ENCODE measurements around the gene CEMP1.
"Not testable (repeated sequence)": the region's sequence is repeated elsewhere in the genome, so short reads cannot be mapped to it uniquely, and the experiment has no call there.

The CEMP1 gene

DNA sequence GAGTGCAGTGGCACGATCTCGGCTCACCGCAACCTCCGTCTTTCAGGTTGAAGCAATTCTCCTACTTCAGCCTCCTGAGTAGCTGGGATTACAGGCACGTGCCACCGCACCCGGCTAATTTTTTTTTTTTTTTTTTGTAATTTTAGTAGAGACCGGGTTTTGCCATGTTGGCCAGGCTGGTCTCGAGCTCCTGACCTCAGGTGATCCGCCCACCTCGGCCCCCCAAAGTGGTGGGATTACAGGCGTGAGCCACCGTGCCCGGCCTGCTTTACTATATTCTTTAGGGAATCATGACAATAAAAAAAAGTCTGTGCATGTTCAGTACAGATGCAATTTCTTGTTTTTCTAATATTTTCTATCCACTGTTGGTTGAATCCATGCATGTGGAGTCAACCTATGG lies 12.6 kb upstream of the CEMP1 start:
- H3K4me1 Mint-ChIP-seq = peaks cover 34% of the 10 kb centered on the region
- H3K36me3 Mint-ChIP-seq (ENCODE audit: low read depth); ATAC-seq; H3K27ac Mint-ChIP-seq; H3K9me3 Mint-ChIP-seq; H3K4me3 Mint-ChIP-seq; DNase-seq; H3K27me3 Mint-ChIP-seq: not testable (repeated sequence)

DNA sequence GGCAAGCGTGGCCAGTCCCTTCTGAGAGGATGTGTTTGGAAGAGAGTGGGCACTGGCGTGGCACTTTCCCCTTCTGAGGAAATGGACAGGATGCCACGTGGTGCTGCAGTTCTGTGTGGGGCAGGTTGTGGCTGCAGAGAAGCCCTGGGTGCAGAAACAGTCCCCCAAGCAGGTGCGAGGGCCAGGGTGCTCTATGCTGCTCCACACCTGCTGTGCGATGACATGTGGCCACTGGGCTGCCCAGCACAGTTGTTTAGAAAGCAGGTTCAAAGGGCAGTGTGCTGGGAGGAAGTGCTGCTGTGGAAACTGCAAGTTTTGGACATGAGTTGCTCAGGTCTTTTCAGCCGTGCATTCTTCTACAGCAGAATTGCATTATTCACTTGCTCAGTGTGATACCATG lies 10.2 kb upstream of the CEMP1 start:
- DNase-seq; ATAC-seq; H3K27me3 Mint-ChIP-seq; H3K9me3 Mint-ChIP-seq; H3K36me3 Mint-ChIP-seq (ENCODE audit: low read depth): not testable (repeated sequence)
- Mint-ChIP-seq H3K4me1 (peaks cover 42% of the 10 kb centered on the region), H3K4me3 (peak overlapping the region; percentile 32), H3K27ac (peak overlapping the region; percentile 31)

DNA sequence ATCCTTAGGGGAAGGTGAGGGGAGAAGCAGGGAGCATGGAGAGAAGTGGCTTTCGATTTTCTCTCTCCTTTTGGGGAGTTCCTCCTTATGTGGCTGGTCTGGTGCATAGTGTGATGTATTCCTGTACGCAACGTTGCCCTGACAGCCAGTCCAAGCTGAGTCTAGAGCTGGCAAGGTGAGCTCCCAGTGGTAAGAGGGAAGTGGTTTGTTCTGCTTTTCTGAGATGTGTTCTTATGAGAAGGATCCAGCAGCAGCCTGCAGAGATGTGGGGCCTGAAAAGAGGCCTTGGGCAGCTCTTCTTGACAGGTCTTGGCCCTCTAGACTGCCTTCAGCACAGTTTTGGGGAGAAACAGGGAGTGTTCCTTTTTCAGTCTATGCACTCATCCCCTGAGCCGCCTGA lies 9.7 kb upstream of the CEMP1 start:
- H3K9me3 Mint-ChIP-seq; ATAC-seq; DNase-seq; H3K27me3 Mint-ChIP-seq; H3K36me3 Mint-ChIP-seq (ENCODE audit: low read depth): not testable (repeated sequence)
- peak overlapping the region; percentile 32 for H3K4me3 Mint-ChIP-seq
- H3K4me1 Mint-ChIP-seq = peaks cover 42% of the 10 kb centered on the region
- H3K27ac Mint-ChIP-seq = peak overlapping the region; percentile 31

DNA sequence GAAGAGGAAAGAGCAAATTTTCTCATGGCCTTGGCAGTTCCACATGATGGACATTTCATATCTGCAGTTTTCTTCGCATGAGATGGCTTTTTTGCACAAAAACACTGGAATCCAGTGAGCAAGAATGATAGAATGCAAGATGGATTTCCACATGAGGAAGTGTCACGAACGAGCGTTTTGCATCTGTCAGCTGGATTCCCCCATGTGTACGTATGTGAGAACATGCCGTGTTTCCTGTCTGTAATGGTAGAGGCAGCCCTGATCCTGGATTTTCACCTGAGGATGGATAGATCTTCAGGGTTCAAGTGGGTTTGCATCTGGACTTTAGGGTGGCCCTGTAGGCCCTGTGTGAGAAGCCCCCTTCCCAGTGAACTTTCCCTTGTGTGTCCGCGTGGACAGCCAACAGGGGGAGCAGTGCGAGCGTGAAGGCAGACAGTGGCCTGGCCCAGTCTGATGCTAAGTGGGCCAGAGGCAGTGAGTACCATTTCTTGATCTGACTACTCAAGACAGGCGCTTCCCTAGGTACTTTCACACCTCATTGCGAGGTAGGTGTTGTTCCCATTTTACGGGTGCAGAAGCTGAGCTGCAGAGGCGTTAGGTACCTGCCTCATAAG lies 8.7 kb upstream of the CEMP1 start:
- ATAC-seq = not testable (repeated sequence)
- Mint-ChIP-seq H3K27ac (peak overlapping the region; percentile 65), H3K4me1 (peaks cover 42% of the 10 kb centered on the region)

GRCh38 chr16:2539192-2539844 lies 8.1 kb upstream of the CEMP1 start:
- Mint-ChIP-seq H3K4me1 (peaks cover 42% of the 10 kb centered on the region), H3K4me3 (peak overlapping the region; percentile 87), H3K27ac (peak overlapping the region; percentile 65)
- not testable (repeated sequence) for ATAC-seq; H3K9me3 Mint-ChIP-seq; H3K27me3 Mint-ChIP-seq; H3K36me3 Mint-ChIP-seq (ENCODE audit: low read depth); DNase-seq

More for the DNA sequence above, 8.7 kb upstream of the CEMP1 start:
- H3K27me3 Mint-ChIP-seq; H3K36me3 Mint-ChIP-seq (ENCODE audit: low read depth); H3K9me3 Mint-ChIP-seq; DNase-seq: not testable (repeated sequence)
- peak overlapping the region; percentile 87 for H3K4me3 Mint-ChIP-seq

- ATAC-seq (peak; percentile 93), DNase-seq (peak; percentile 92)
- Mint-ChIP-seq H3K4me3 (peak within 1 kb of the TSS; percentile 87), H3K27ac (peak within 1 kb of the TSS; percentile 93), H3K36me3 (ENCODE audit: low read depth) (peaks cover 5% of the 10 kb centered on the region), H3K4me1 (peaks cover 47% of the 10 kb centered on the region), H3K9me3 (no peaks in the 10 kb centered on the region), H3K27me3 (no peaks in the 10 kb centered on the region)
Measured at GRCh38 chr16:2537451-2538379, 6.5 kb upstream of the CEMP1 start, which contains the start of gene PDPK1. Gene PDPK1 (plus strand): TSS chr16:2538021. CDS start chr16:2538113, 92 bp downstream.

DNA sequence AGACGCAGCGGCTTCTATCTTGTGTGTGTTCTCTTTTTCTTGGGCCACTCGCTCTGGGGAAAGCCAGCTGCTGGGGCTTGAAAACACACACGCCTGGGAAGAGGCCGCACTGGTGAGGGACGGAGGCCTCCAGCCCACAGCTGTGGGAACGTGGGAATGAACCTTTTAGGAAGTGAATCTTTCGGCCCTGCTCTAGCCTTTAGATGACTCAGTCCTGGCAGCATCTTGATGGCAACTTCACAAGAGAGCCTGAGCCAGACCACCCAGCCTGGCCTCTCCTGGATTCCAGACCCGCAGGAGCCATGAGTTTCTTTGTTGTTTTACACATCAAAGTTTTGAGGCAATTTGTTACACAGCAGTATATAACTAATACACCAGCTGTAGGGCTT lies 4.4 kb upstream of the CEMP1 start:
- Mint-ChIP-seq H3K4me1 (peaks cover 45% of the 10 kb centered on the region), H3K4me3 (no peak overlapping the region), H3K36me3 (ENCODE audit: low read depth) (peaks cover 2% of the 10 kb centered on the region), H3K27ac (no peak overlapping the region), H3K9me3 (no peaks in the 10 kb centered on the region), H3K27me3 (no peaks in the 10 kb centered on the region)
- DNase-seq (no peak), ATAC-seq (no peak)

- ATAC-seq; DNase-seq; H3K9me3 Mint-ChIP-seq; H3K36me3 Mint-ChIP-seq (ENCODE audit: low read depth); H3K27me3 Mint-ChIP-seq; H3K27ac Mint-ChIP-seq: not testable (repeated sequence)
- H3K4me1 Mint-ChIP-seq = peaks cover 32% of the 10 kb centered on the region
- H3K4me3 Mint-ChIP-seq = peak overlapping the region; percentile 41
Measured at GRCh38 chr16:2534335-2534734, 3.1 kb upstream of the CEMP1 start.

- Mint-ChIP-seq H3K9me3 (no peaks in the 10 kb centered on the region), H3K4me1 (peaks cover 28% of the 10 kb centered on the region)
Measured at GRCh38 chr16:2533912-2534311, 2.7 kb upstream of the CEMP1 start.

GRCh38 chr16:2533142-2533755 lies 2.0 kb upstream of the CEMP1 start:
- ATAC-seq; H3K27me3 Mint-ChIP-seq; H3K36me3 Mint-ChIP-seq (ENCODE audit: low read depth); H3K9me3 Mint-ChIP-seq; DNase-seq: not testable (repeated sequence)
- Mint-ChIP-seq H3K4me1 (peaks cover 25% of the 10 kb centered on the region), H3K4me3 (peak overlapping the region; percentile 89), H3K27ac (peak overlapping the region; percentile 97)

More at GRCh38 chr16:2533912-2534311, 2.7 kb upstream of the CEMP1 start:
- H3K4me3 Mint-ChIP-seq = peak overlapping the region; percentile 41
- H3K27me3 Mint-ChIP-seq = no peaks in the 10 kb centered on the region
- peaks cover 4% of the 10 kb centered on the region for H3K36me3 Mint-ChIP-seq (ENCODE audit: low read depth)
- H3K27ac Mint-ChIP-seq = peak overlapping the region; percentile 55
- DNase-seq = no peak
- ATAC-seq = no peak

DNA sequence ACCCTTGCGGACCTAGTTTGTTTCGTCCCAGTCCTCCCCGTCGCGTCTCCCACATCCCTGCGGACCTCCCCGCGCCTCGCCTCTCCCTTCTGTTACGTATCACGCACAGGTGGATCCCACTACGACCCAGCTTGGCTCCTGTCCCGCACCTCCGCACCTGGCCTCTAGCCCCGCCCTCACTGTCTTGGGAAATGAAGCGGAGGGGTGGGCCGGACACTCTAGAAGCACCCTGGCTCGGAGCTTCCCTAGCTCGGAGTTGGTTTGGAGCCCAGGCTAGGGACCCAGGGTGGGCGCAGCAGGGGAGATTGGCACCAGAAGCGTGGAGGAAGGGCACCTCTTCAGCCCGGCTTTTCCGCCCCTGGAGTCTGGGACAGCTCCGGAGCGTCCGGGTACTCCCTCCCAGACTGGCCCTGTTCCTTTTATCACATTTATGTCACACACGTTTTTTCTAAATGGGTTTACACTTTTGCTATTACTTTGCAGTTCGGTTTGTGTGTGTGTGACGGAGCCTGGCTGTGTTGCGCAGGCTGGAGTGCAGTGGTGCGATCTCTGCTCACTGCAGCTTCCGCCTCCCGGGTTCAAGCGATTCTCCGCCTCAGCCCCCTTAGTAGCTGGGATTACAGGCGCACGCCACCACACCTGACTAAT lies 1.4 kb upstream of the CEMP1 start:
- peak; percentile 5 for ATAC-seq
- Mint-ChIP-seq H3K4me3 (peak overlapping the region; percentile 89), H3K36me3 (ENCODE audit: low read depth) (peaks cover 2% of the 10 kb centered on the region), H3K4me1 (peaks cover 25% of the 10 kb centered on the region), H3K9me3 (no peaks in the 10 kb centered on the region), H3K27me3 (no peaks in the 10 kb centered on the region), H3K27ac (peak overlapping the region; percentile 97)
- DNase-seq = peak; percentile 65

GRCh38 chr16:2531696-2532493 lies 687 bp upstream of the CEMP1 start:
- DNase-seq (peak; percentile 98), ATAC-seq (peak; percentile 94)
- H3K27me3 Mint-ChIP-seq = no peaks in the 10 kb centered on the region
- peak overlapping the region; percentile 97 for H3K27ac Mint-ChIP-seq
- peaks cover 20% of the 10 kb centered on the region for H3K4me1 Mint-ChIP-seq
- H3K4me3 Mint-ChIP-seq = peak overlapping the region; percentile 89
- H3K9me3 Mint-ChIP-seq = no peaks in the 10 kb centered on the region
- H3K36me3 Mint-ChIP-seq (ENCODE audit: low read depth) = peaks cover 2% of the 10 kb centered on the region

- DNase-seq (no peak), ATAC-seq (no peak)
- H3K27ac Mint-ChIP-seq = peak overlapping the region; percentile 39
- no peaks in the 10 kb centered on the region for H3K27me3 Mint-ChIP-seq
- H3K4me1 Mint-ChIP-seq = peaks cover 18% of the 10 kb centered on the region
- peaks cover 2% of the 10 kb centered on the region for H3K36me3 Mint-ChIP-seq (ENCODE audit: low read depth)
- H3K9me3 Mint-ChIP-seq = no peaks in the 10 kb centered on the region
- no peak overlapping the region for H3K4me3 Mint-ChIP-seq
Measured at GRCh38 chr16:2530629-2531318, 434 bp downstream of the CEMP1 start.
